ENCODE results near the gene KRT81.
"Not testable (repeated sequence)": the region's sequence is repeated elsewhere in the genome, so short reads cannot be mapped to it uniquely, and the experiment has no call there.

KRT81 gene

DNA sequence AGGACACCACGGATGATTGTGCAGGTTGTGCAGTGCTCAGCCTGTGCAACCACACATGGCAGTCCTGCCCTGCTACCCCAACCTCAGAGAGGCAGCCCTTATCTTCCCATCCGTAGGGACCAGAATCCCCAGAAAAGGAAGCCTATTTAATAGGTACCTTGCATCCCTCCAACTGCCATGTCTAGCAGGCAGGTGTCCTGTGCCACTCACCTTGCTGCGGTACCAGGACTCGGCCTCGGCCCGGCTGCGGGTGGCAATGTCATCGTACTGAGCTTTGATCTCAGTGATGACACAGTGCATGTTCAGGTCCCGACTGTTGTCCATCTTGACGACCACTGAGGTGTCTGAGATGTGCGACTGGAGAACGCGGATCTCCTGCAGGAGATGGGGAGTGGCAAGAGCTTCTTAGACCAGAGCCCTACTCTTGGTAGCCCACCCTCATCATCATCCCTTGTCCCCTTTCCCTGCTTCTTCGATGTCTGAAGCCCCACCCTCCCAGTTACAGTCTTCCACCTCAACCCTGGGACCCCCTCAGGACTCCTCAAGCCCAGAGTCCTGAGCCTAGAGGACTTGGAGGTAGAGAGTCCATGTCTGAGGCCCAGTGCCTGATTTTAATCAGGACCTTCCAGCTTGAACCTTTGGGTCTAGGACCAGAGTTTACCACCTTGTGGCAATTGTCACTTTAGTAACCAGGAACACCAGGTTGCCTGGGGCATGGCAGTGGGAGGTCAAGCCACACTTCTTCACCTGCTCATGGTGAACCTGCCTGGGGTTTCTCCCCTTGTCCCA lies 37.7 kb downstream of the KRT81 start:
- no peak for DNase-seq (ENCODE audit: low read depth)

DNA sequence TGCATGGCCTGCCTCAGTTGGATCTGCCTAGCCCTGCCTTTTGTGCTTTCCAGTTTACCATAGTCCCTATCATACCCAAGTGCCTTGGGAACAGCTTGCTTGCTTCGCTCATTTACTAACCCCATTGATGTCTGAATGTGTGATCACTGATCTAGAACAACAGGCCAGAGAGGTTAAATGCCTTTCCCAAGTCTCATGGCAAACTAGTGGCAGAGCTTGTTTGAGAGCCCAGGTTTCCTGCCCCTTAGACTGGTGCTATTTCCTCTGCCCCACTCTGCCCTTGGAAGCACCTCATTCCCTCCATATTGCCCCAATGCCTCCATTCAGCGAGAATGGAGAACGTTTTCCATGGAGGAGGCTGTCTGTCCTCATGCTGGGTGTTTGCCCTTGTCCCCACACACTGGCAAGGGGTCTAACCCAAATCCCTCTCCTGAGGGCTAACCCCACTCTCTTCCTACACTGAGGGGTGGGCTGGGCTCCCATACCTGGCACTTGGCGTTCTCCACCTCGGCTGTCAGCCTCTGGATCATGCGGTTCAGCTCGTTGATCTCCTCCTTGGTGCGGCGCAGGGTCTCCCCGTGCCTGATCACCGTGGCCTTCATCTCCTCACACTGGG lies 38.5 kb downstream of the KRT81 start:
- no peak for DNase-seq (ENCODE audit: low read depth)

DNA sequence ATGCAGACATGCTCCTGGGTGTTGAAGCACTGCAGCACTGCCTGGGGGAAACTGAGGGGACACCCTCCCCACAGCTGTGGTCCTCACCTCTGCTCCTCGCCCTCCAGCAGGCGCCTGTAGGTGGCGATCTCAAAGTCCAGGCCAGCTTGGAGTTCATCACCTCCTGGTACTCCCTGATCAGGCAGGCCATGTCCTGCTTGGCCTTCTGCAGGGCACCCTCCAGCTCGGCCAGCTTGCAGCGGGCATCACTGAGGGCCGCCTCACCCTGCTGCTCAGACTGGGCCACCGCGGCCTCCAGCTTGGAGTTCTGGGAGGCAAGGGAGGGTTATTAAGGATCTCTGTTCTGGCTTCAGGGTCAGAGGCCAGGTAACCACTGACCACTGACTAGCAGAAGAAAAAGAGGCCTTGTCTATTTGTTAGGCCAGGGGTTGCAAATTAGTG lies 39.1 kb downstream of the KRT81 start:
- not testable (repeated sequence) for DNase-seq (ENCODE audit: low read depth)

DNA sequence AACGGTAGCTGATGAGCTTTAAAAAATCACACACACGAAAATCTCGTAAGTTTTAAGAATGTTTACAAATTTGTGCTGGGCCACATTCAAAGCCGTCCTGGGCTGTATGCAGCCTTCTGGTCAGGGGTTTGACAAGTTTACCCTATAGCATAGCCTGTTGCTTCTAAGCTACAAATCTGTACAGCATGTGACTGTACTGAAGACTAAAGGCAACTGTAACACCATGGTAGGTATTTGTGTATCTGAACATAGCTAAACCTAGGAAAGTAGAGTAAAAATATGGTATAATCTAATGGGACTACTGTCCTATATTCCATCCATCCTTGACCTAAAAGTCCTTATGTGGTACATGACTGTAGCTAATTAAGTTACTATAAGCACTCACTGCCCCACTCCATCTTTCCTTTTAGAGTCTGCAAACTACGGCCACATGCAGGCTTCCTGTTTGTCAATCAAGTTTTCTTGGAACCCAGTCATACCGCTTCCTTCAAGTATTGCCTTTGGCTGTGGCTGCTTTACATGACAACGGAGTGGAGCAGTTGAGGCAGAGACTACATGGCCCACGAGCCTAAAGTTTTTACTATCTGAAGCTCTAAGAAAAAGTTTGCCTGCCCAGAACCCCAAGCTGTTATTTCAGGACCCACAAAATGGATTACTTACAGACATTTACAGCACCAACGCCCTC lies 39.8 kb downstream of the KRT81 start:
- DNase-seq (ENCODE audit: low read depth) = no peak

DNA sequence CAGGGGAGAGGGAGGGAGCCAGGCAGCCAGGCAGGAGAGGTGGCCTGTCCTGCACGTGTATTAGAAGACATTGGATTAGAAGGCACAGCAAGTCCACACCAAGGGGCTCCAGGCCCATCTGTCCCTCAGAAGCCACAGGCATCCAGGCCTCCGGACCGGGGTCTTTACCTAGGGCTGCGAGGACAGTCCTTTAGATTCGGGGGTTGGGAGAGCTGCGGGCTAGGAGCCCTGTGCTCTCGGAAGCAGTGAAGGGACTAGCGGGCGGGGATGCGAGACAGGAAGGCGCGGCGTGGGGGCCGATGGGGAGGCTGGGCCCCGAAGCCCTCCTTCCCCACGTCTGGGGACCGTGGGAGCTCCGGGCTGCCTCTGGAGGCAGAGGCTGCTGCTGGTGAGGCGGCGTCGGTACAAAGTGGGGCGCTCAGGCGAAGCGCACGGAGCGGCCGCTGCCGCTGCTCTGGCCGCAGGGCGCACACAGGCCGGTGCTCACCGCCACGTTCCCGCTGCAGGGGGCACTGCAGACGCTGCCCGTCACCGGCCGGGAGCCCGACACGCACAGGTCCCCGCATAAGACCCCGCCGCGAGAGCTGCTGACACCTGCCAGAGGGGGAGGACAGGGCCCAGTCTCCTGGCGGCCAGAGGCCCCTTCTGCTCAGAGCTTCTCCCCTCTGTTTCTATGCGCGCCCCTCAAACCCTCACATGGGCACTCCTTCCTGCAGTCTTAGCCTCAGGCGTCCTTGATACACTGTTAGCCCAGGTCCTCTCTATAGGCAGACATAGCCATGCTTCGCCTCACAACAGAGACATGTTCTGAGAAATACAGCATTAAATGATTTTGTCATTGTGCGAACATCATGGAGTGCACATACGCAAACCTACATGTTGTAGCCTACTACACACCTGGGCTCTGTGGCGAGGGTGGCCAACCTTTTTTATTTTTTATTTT lies 41.0 kb downstream of the KRT81 start:
- no peak for DNase-seq (ENCODE audit: low read depth)

DNA sequence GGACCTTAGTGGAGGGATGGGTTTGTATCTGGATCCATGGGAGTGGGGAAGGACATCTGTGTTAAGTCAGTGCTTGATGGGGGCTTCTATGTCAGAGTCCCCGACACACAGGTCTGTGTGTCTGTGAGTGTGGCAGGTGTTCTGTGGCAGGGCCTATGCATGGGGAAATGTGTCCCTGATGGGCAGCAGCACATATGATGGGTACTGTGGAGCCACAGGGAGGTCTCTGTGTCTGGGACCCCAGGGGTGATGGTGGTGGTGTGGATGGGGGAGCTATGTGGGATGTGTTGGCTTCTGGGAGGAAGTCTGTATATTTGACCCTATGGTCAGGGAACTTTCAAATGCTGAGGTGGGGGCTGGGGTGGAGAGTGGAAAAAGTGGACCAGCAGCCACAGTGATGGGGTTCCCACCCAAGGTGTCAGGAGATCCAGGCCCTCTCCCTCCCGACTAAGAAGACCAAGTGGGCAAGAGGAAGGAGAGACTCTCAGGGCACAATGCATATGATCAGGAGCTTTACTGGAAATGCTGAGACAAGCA lies 41.8 kb downstream of the KRT81 start:
- DNase-seq (ENCODE audit: low read depth) = no peak

DNA sequence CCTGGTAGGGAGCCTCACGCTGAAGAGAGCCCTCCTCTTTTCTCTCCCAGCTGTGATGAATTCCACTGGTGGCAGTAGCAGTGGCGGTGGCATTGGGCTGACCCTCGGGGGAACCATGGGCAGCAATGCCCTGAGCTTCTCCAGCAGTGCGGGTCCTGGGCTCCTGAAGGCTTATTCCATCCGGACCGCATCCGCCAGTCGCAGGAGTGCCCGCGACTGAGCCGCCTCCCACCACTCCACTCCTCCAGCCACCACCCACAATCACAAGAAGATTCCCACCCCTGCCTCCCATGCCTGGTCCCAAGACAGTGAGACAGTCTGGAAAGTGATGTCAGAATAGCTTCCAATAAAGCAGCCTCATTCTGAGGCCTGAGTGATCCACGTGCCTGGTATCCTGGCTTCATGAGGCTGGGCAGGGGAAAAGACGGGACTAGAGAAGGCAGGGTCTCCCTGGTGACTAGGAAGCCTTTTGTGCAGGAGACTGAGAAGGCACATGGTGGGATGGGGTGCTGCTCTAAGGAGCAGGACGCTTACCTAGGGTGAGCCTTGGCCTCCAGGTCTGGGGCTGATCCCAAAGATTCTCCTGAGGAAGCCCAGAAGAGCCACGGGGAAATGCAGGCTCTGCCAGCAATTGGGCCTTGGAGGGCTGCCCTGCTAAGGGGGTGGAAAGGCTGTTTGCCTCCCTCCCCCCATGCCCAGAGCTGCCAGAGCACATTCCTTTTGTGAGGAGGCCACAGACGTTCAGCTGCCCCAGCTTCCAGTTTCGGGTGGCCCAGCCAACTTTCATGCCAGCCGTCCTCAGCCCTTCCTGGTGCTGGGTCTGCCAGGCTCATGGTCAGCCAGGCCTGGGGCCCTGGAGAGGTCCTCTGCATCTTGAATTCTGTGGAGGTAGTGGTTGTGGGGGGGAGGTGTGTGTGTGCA lies 42.5 kb downstream of the KRT81 start:
- no peak for DNase-seq (ENCODE audit: low read depth)

DNA sequence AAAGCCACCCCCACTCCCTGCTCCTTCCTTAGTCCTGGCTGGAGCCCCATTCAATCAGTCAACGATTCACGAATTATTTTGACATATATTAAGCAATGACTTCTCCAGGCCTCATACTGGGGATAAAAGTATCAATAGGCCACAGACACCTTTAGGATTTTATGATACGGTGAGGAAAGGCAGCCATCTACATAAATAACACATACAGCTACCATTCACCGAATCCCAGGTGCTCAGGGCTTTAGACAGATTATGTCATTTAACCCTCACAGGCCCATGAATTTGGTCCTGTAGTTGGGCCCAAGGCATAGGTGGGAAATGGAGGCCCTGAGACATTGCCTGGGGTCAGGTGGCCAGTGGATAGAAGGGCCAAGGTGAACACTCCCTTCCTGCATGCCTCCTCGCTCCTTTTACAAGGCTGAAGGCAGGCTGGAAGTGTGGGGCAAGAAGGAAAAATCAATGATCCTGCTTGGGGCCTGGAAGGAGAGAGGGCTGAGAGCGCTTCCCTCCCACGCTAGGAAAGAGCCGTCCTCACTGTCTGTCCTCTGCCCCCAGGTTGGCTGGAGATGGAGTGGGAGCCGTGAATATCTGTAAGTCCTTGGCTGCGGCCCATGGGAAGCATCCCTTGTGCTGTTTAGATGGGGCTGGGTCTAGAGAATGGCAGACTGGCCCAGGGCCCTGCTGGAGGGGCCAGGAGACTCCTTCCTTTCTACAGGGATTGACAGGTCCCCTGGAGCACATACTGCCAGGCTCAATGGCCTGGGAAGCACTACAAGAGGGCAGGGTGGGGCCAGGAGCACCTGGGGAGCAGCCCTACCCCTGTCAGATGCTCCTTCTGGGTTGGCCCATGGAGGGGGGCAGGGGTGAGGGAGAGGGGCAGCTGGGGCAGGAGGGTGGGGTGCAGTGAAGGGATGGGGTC lies 43.5 kb downstream of the KRT81 start:
- DNase-seq (ENCODE audit: low read depth) = no peak

DNA sequence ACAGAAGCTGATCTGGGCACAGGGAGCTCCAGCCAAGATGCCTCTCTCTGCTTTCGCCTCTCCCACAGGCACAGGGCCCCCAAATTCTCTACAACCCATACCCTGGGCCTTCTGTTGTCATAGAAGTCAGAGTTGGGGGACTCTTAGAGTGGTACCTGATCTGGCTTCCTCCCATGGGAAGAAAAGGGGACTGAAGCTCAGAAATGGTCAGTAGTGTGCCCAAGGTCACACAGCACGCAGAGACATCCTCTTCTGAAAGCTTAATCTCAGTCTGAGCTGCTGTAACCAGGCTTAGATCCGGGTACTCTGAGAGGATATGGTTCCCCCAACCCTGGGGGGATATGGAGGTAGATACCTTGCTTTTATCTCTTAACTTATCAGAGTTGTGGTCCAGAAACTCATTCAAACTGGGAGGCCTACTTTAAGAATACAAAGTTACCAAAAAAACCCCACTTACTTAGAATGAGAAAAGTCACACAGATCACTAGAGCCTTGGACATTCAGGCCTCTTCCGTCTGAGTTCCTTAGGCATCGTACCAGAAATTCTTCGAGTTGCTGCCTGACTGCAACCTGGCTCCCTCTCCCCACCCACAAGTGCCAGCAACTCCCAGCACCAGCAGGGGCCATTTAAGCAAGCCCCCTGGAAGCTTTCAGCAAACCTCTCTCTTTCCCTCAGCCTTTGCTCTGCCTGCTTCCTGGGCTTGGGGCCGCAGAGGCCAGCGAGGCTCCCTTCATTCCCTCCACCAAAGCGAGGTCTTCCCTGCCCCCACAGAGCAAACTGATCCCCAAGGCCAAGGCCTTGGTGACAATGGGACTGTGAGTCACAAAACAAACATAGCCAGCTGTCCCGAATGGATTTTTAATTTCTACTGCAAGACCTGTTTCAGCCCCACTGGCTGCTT lies 44.4 kb downstream of the KRT81 start:
- DNase-seq (ENCODE audit: low read depth) = no peak

DNA sequence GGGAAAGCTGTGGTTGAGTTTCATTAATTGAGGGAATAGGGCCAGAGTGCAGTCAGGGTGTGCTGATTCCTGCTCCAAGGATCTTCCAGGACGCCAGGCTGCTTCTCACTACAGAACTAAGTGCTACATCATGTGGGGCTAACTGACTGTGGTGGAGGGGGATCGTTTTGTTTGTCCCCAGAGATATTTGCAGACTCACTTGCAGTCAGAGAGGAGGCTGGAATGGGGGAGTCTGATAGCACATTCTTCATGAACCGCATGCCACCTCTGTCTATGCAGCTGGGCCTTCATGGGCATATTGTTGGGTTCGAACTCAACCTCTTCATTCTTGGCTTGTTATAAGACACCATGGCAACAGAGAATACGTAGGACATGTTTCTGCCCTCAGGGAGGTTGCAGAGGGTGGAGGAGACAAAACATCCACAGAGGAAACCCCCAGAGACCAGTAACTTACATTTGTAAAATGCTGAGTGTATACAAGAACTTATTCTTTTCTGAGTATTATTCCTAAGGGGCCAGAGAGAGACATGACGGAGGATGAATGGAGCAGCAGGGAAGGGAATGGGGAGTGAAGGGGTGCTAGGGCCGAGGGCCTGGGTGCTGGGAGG lies 45.3 kb downstream of the KRT81 start:
- no peak for DNase-seq (ENCODE audit: low read depth)

DNA sequence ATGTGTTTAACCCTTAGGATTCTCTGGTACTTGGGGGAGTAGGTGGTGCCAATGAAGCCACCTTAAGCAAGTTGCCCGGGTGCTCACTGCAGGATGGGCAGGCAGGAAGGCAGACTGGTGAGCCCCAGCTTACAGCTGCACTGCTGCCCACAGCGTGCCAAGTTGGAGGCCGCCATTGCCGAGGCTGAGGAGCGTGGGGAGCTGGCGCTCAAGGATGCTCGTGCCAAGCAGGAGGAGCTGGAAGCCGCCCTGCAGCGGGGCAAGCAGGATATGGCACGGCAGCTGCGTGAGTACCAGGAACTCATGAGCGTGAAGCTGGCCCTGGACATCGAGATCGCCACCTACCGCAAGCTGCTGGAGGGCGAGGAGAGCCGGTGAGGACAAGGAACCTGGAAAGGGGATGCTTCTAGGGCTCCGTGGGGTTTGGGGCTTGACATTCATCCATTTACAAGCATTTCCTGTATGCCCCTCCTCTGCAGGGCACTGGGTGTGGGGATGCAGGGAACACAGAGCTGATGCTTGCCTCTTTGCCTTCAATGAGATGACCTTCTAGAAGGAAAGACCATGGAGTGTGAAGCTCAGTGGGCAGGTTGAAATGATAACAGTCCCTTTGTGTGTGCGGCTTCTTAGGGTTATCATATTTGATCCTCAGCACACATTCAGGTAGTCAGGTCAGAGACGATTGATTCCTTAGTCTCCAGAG lies 45.9 kb downstream of the KRT81 start:
- no peak for DNase-seq (ENCODE audit: low read depth)

DNA sequence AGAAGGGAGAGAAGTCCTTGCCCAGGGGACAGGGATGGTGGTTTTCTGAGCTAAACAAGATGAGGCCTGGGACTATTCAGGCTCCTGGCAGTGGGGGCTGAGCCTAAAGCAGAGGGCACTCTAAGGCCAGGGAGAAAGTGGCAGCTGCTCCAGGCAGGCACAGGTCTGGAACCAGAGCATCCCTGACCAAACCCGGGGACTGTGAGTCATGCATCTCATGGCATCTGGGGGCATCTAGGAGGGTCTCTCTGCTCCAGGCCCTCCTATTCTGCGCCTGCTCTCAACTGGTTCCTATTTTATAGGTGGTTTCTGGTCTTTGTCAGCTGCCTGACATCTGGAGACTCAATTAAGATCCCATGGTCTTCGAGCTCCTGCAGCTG lies 46.7 kb downstream of the KRT81 start:
- no peak for DNase-seq (ENCODE audit: low read depth)

DNA sequence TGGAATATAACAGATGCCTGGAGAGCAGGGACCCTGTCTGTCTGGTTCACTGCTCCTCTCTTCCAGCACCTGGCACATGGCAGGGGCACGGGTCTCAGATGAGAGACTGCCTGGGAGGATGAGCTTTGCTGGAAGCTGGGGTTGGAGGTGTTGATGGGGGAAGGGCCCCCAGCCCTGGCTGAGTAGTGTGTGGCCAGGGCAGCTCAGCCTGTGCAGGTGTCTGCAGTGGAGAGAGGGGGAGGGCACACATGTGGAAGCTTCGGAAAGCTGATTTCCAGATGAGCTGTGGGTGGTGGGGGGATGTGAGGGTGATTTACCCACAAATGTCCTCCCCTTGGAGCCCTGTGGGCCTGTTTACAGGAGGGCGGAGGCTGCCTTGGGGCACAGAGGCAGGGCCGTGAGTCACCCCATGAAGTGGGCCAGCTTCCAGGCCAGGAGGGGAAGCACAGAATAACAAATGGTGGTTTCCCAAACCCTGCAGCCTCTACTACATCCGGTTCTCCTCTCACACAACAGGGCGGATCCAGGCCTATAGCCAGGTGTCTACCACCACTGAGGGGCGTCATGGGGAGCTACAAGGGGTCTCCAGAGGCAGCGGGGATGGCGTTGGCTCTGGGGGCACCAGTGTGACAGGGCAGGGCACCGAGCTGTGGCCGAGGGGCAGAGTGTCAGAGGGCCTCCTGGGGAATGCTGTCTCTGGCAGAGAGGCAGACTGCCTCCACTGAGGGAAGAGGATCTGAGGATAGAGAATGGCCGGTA lies 47.3 kb downstream of the KRT81 start:
- DNase-seq (ENCODE audit: low read depth) = peak; percentile 93

DNA sequence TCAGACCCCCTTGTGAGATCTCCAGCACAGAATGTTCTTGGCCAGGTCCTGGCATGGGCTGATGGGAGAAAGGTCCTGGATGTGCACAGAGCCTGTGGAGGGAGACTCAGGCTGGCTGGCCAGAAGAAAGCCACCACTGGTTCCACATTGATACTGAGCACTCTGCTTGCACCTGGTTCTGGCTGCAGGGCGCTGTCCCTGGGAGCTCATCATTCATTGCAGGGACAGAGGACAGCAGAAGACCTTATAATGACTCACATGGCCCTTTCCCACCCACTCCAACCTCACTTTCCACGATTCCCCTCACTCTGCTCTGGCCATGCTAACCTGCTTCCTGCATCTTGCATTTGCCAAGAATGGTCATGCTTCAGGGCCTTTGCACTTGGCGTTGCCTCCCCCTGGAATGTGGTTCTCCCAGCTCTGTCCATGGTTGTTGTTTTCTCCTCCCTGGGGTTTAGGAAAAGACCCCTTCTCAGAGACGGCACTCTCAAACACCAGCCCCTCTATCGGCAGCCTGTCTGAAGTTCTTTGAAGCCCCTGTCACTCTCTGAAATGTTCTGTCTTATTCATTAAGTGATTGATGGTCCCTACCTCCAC lies 48.0 kb downstream of the KRT81 start:
- no peak for DNase-seq (ENCODE audit: low read depth)

DNA sequence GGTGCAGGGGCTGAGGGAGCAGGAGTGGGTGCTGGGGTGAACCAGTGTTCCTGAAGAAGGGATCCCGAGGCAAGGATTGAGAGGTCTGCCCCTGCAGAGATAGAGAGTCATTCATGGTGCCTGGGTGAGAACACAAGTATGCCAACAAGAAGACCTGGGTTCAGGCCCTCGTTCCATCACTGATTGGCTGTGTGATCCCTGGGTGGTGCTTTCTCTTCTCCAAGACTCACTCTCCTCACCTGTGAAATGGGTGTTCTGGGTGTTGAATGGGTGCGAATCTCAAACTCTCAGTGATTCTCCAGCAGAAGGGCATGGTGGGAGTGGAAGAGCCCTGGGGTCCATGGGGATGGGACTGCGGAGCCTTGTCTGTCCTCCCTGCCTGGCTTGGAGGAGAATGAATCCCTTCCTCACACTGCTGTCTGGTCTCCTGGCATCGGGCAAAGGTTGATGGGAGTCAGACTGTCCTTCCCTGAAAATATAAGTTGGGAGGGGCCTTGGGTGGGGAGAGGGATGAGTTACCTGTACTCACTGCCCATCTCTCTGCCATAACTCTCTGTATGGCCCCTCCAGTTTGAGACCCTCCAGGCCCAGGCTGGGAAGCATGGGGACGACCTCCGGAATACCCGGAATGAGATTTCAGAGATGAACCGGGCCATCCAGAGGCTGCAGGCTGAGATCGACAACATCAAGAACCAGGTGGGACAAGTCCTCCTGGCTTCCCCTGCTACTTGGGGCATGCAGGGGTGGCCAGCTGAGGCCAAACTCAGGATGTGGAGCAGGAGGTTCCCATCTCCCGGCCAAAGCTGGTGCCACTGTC lies 48.7 kb downstream of the KRT81 start:
- DNase-seq (ENCODE audit: low read depth) = no peak
